OCI-LY1 (cell line): ENCODE data around the gene ITIH5.

Experiments used
- H2AFZ ChIP-seq: fragments of 200-600 bp; sonication (generic), shearing (Covaris generic); 2 replicates; pipeline ENCODE4 v1.6.0; 2014; ENCODE audit warnings: antibody characterized with exemption, mild to moderate bottlenecking, low read length
- H3F3A ChIP-seq: fragments of 200-600 bp; sonication (generic), shearing (Covaris generic); 2 replicates; pipeline ENCODE4 v1.6.0; 2014; ENCODE audit warnings: mild to moderate bottlenecking, antibody characterized with exemption, low read length, moderate library complexity; ENCODE audit not compliant: insufficient read depth
- H3K27ac ChIP-seq: fragments of 200-600 bp; sonication (generic); 2 replicates; pipeline ENCODE4 v1.5.1; 2014; ENCODE audit warnings: low read length, mixed run types, mild to moderate bottlenecking, low read depth; ENCODE audit not compliant: poor library complexity, severe bottlenecking
- H3K27me3 ChIP-seq: fragments of 200-600 bp; sonication (generic); 2 replicates; pipeline ENCODE4 v1.6.0; 2014; ENCODE audit warnings: antibody characterized with exemption, mild to moderate bottlenecking, low read length, moderate library complexity; ENCODE audit not compliant: insufficient read depth
- H3K36me3 ChIP-seq: fragments of 200-600 bp; sonication (generic); 2 replicates; pipeline ENCODE4 v1.6.1; 2014; ENCODE audit warnings: mild to moderate bottlenecking, antibody characterized with exemption, low read length, moderate library complexity, mixed read lengths; ENCODE audit not compliant: insufficient read depth
- H3K4me1 ChIP-seq: fragments of 200-600 bp; sonication (generic); 2 replicates; pipeline ENCODE4 v1.5.1; 2014; ENCODE audit warnings: mild to moderate bottlenecking, low read length, moderate library complexity; ENCODE audit not compliant: insufficient read depth, severe bottlenecking
- H3K4me2 ChIP-seq: fragments of 200-600 bp; sonication (generic), shearing (Covaris generic); 2 replicates; pipeline ENCODE4 v1.6.1; 2014; ENCODE audit warnings: low read length
- H3K4me3 ChIP-seq: fragments of 200-600 bp; sonication (generic); 2 replicates; pipeline ENCODE4 v1.5.1; 2014; ENCODE audit warnings: low read length, low read depth, mild to moderate bottlenecking, mixed read lengths; ENCODE audit not compliant: poor library complexity, severe bottlenecking
- H3K79me2 ChIP-seq: fragments of 200-600 bp; shearing (Covaris generic); 2 replicates; pipeline ENCODE4 v1.6.1; 2016; ENCODE audit warnings: mixed run types, low read length, mixed read lengths; ENCODE audit not compliant: insufficient read depth
- H3K9ac ChIP-seq: fragments of 200-600 bp; sonication (generic), shearing (Covaris generic); 2 replicates; pipeline ENCODE4 v1.6.1; 2014; ENCODE audit warnings: mild to moderate bottlenecking, low read length, mixed read lengths
- H3K9me2 ChIP-seq: fragments of 200-600 bp; sonication (generic), shearing (Covaris generic); 2 replicates; pipeline ENCODE4 v1.6.1; 2014; ENCODE audit warnings: low read depth, mild to moderate bottlenecking, low read length, mixed read lengths
- H3K9me3 ChIP-seq: fragments of 200-600 bp; shearing (Covaris generic); 2 replicates; pipeline ENCODE4 v1.6.1; 2014; ENCODE audit warnings: low read length, mixed read lengths
- H4K20me1 ChIP-seq: fragments of 200-600 bp; sonication (generic), shearing (Covaris generic); 2 replicates; pipeline ENCODE4 v1.6.0; 2016; ENCODE audit warnings: mild to moderate bottlenecking, low read length; ENCODE audit not compliant: insufficient read depth
- EZH2 ChIP-seq: fragments of 200-600 bp; sonication (generic), shearing (Covaris generic); IDR thresholded peaks from 2 replicates; pipeline ENCODE4 v1.8.0; 2017; ENCODE audit warnings: borderline replicate concordance, mixed run types, mild to moderate bottlenecking, antibody characterized with exemption, low read length, moderate library complexity, mixed read lengths
- TF ChIP-seq, protein P1 (sequence below): fragments of 200-600 bp; sonication (generic), shearing (Covaris generic); IDR thresholded peaks from 2 replicates; pipeline ENCODE4 v1.5.1; 2017; ENCODE audit warnings: mild to moderate bottlenecking, antibody characterized with exemption, low read length, moderate library complexity, mixed read lengths

Gene ITIH5

DNA sequence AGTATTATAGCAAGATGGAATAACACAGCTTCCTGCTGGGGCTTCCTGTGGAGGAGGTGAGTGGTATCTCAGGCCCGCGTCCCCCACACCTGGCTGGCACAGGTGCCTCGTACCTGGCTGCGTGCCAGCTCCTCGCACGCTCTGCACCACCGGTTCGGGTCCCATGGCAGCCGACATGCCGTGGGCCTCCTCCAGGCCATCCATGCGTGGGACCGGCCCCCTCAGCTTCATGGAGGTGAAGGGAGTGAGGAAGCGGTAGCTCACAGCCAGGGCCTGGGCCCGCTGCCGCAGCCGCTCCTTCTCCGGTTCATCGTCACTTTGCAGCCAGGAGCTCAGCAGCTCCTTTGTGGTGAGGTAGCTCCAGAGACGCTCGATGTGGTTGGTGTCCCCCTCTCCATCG is 90.4 kb downstream of the ITIH5 start:
- Histone ChIP-seq H3K9me2 (no peaks in the 10 kb centered on the region), H3K27me3 (peaks cover 6% of the 10 kb centered on the region), H3K4me3 (no peak overlapping the region), H3K79me2 (no peaks in the 10 kb centered on the region), H3F3A (no peaks in the 10 kb centered on the region), H2AFZ (no peak overlapping the region), H3K36me3 (no peaks in the 10 kb centered on the region), H3K4me2 (no peak overlapping the region), H3K27ac (no peak overlapping the region), H3K9ac (no peak overlapping the region), H4K20me1 (no peaks in the 10 kb centered on the region), H3K4me1 (no peaks in the 10 kb centered on the region), H3K9me3 (no peaks in the 10 kb centered on the region)
- TF ChIP-seq, protein P1, sequence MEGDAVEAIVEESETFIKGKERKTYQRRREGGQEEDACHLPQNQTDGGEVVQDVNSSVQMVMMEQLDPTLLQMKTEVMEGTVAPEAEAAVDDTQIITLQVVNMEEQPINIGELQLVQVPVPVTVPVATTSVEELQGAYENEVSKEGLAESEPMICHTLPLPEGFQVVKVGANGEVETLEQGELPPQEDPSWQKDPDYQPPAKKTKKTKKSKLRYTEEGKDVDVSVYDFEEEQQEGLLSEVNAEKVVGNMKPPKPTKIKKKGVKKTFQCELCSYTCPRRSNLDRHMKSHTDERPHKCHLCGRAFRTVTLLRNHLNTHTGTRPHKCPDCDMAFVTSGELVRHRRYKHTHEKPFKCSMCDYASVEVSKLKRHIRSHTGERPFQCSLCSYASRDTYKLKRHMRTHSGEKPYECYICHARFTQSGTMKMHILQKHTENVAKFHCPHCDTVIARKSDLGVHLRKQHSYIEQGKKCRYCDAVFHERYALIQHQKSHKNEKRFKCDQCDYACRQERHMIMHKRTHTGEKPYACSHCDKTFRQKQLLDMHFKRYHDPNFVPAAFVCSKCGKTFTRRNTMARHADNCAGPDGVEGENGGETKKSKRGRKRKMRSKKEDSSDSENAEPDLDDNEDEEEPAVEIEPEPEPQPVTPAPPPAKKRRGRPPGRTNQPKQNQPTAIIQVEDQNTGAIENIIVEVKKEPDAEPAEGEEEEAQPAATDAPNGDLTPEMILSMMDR = no peak
- no peak for TF ChIP-seq EZH2

DNA sequence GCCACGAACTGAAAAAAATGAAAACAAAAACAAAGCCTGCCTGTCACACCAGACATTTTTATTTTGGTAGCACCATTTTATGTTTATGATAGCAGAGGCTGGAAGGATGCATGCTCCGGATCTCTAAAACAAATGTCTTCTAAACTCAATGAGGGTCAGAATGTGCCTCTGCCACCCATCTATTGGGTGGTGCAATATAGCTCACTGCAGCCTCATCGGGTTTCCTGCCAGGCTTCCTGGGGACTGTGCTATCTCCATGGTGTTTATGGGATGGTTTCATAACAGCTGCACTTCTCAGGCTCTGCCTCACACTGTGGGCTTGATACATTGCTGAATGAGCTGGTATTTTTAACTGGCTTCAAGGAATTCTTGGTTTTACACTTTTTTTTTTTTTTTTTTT is 94.4 kb downstream of the ITIH5 start:
- Histone ChIP-seq H3K9ac (no peak overlapping the region), H3K9me3 (no peaks in the 10 kb centered on the region), H3K27ac (no peak overlapping the region), H4K20me1 (no peaks in the 10 kb centered on the region), H3F3A (no peaks in the 10 kb centered on the region), H3K36me3 (no peaks in the 10 kb centered on the region), H3K4me1 (no peaks in the 10 kb centered on the region), H3K4me2 (no peak overlapping the region), H3K4me3 (no peak overlapping the region), H2AFZ (no peak overlapping the region), H3K9me2 (no peaks in the 10 kb centered on the region), H3K27me3 (no peaks in the 10 kb centered on the region), H3K79me2 (no peaks in the 10 kb centered on the region)
- TF ChIP-seq, protein P1 = no peak
- no peak for TF ChIP-seq EZH2

DNA sequence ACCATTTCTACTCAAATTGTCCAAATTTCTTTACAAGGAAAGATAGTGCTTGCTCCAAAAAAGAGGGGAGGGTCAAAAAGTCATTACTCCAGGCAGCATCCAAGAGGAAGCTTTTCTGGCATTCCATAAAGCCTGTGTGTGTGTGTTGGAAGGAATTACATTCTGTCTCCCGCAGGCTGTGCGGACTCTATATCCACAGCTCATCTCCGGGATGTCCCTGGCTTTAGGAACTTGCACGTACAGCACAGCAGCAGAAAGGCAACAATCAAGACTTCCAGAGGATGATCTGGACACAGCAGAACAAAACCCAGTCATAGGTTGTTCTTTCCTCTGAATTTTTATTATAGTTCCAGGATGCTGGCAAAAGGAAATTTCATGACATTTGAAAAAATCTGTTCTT is 94.8 kb downstream of the ITIH5 start:
- H3K36me3 ChIP-seq = no peaks in the 10 kb centered on the region
- H3K9ac ChIP-seq = no peak overlapping the region
- no peak for TF ChIP-seq EZH2
- TF ChIP-seq, protein P1 = no peak
- H3K9me3 ChIP-seq = no peaks in the 10 kb centered on the region
- no peaks in the 10 kb centered on the region for H3F3A ChIP-seq
- no peaks in the 10 kb centered on the region for H3K9me2 ChIP-seq
- no peaks in the 10 kb centered on the region for H3K27me3 ChIP-seq
- H3K4me1 ChIP-seq = no peaks in the 10 kb centered on the region
- no peak overlapping the region for H3K27ac ChIP-seq
- H3K4me2 ChIP-seq = no peak overlapping the region
- H3K4me3 ChIP-seq = no peak overlapping the region
- no peaks in the 10 kb centered on the region for H4K20me1 ChIP-seq
- no peaks in the 10 kb centered on the region for H3K79me2 ChIP-seq
- H2AFZ ChIP-seq = no peak overlapping the region
